T-cell (primary cell): ENCODE results near the gene CNTNAP4. TPM values are rescaled to one million over a fixed set of nuclear protein-coding genes. Genes with fewer than 3 reads are reported as not detected.

ENCODE experiments used
- ATAC-seq, 4 experiments: fragments of 200-7000 bp in 3 of 4; fragments of 150-1000 bp in 1 of 4; cut with Tn5 transposase; replicated peaks in 1 of 4; 1 replicate in 3 of 4; 2 replicates in 1 of 4; pipeline ENCODE4 v1.10.0; 2021; ENCODE audit warnings: moderate library complexity in 3 of 4, mild to moderate bottlenecking in 2 of 4, moderate number of reproducible peaks in 1 of 4
- CTCF ChIA-PET, 2 donors: fragments of 300-600 bp; sonication (Branson Sonifier 250); formaldehyde crosslinking; loops; one replicate each; lab custom pipeline; 2022; ENCODE audit warnings: antibody characterized with exemption in 2 of 2; lab: Charles Lee
- POLR2A ChIA-PET, 2 donors: fragments of 300-600 bp; sonication (Branson Sonifier 250); formaldehyde crosslinking; loops; one replicate each; lab custom pipeline; 2022; ENCODE audit warnings: antibody characterized with exemption in 2 of 2; lab: Charles Lee
- DNase-seq, 35 experiments: peaks; one replicate each; pipeline versions ENCODE4 v3.0.0 to v3.0.0-alpha.2; 2013 to 2023
- H3K27ac ChIP-seq: one replicate; pipeline ENCODE4 v1.5.1; 2013; ENCODE audit warnings: low read length
- H3K27me3 ChIP-seq, 2 experiments: replicated peaks in 1 of 2; 1 replicate in 1 of 2; 2 replicates in 1 of 2; pipeline versions ENCODE4 v1.6.1 to v1.7.0; 2013; ENCODE audit warnings: low read length in 1 of 2, mixed read lengths in 1 of 2; ENCODE audit not compliant: control insufficient read depth in 2 of 2, insufficient read depth in 2 of 2; ENCODE audit errors: extremely low read depth in 1 of 2
- H3K36me3 ChIP-seq, 2 donors: 1 replicate in 1 of 2; 2 replicates in 1 of 2; pipeline versions ENCODE4 v1.6.1 to v1.7.0; 2013; ENCODE audit warnings: low read length in 1 of 2; ENCODE audit not compliant: control insufficient read depth in 2 of 2, insufficient read depth in 1 of 2; ENCODE audit errors: extremely low read depth in 1 of 2
- H3K4me1 ChIP-seq, 2 experiments: 1 replicate in 1 of 2; 2 replicates in 1 of 2; pipeline versions ENCODE4 v1.6.1 to v1.7.0; 2013; ENCODE audit warnings: low read length in 2 of 2, mixed read lengths in 1 of 2; ENCODE audit not compliant: insufficient read depth in 2 of 2, control insufficient read depth in 1 of 2; ENCODE audit errors: extremely low read depth in 1 of 2
- H3K4me3 ChIP-seq, 2 donors: 1 replicate in 1 of 2; 2 replicates in 1 of 2; pipeline versions ENCODE4 v1.5.1 to v1.7.0; 2013; ENCODE audit warnings: mild to moderate bottlenecking in 2 of 2, low read length in 1 of 2, moderate library complexity in 1 of 2; ENCODE audit not compliant: control insufficient read depth in 1 of 2; ENCODE audit errors: extremely low read depth in 1 of 2
- H3K9me3 ChIP-seq: 2 replicates; pipeline ENCODE4 v1.7.0; 2013
- H3K27ac Mint-ChIP-seq, 2 donors: one replicate each; pipeline ENCODE4 v1.8.0; 2020 to 2021; ENCODE audit warnings: mild to moderate bottlenecking in 2 of 2, mixed read lengths in 2 of 2
- H3K27me3 Mint-ChIP-seq, 2 donors: one replicate each; pipeline ENCODE4 v1.8.0; 2021 to 2022; ENCODE audit warnings: mixed read lengths in 2 of 2
- H3K36me3 Mint-ChIP-seq: one replicate; pipeline ENCODE4 v1.8.0; 2021; ENCODE audit warnings: mixed read lengths
- H3K4me1 Mint-ChIP-seq, 3 donors: one replicate each; pipeline ENCODE4 v1.8.0; 2020 to 2022; ENCODE audit warnings: mixed read lengths in 3 of 3, mild to moderate bottlenecking in 1 of 3
- H3K4me3 Mint-ChIP-seq, 3 donors: one replicate each; pipeline ENCODE4 v1.8.0; 2020 to 2022; ENCODE audit warnings: mild to moderate bottlenecking in 3 of 3, mixed read lengths in 3 of 3, moderate library complexity in 3 of 3
- H3K9me3 Mint-ChIP-seq, 3 donors: one replicate each; pipeline ENCODE4 v1.8.0; 2020 to 2022; ENCODE audit warnings: mixed read lengths in 3 of 3
- WGBS: methylation state at CpG from one replicate; pipeline ENCODE4 v1.1.5; 2013; ENCODE audit warnings: missing lambda C conversion rate; ENCODE audit not compliant: insufficient coverage; 5-methylcytosine and 5-hydroxymethylcytosine counted together
- total RNA-seq, 35 experiments: library from RNA in 6 of 35; stranded (reverse) in 6 of 35; fragments of 120-200 nt in 1 of 35; gene quantifications; one replicate each; pipeline versions ENCODE4 v1.2.1 to v1.2.4 and lab custom pipeline; 2013 to 2026

The CNTNAP4 gene
- total RNA-seq, 5 donors from 2014 or later (not counting 1 experiment from before 2014, with no cell fraction given), result not detected

GRCh38 chr16:76378020-76378419 lies 100.8 kb downstream of the CNTNAP4 start:
- ATAC-seq (no peak), DNase-seq (no peak)
- H3K36me3 Mint-ChIP-seq, result no peaks in the 10 kb centered on the region
- Histone ChIP-seq H3K27ac (no peak overlapping the region), H3K9me3 (no peaks in the 10 kb centered on the region), H3K4me1 (no peaks in the 10 kb centered on the region), H3K27me3 (no peaks in the 10 kb centered on the region), H3K4me3 (no peak overlapping the region), H3K36me3 (no peaks in the 10 kb centered on the region)
- ChIA-PET CTCF (interaction anchor here in 1 of 2 donors (0.7 kb wide), 1 partner anchor 168 kb away, joined by 3 read pairs; no protein-coding TSS in a partner anchor), POLR2A (no interaction called here)
- H3K4me1 Mint-ChIP-seq, result no peaks in the 10 kb centered on the region
- H3K9me3 Mint-ChIP-seq, result peaks cover 7 to 15% (median 9%) of the 10 kb centered on the region in 3 donors
- H3K4me3 Mint-ChIP-seq, result no peak overlapping the region
- H3K27ac Mint-ChIP-seq, result no peak overlapping the region
- H3K27me3 Mint-ChIP-seq, result no peaks in the 10 kb centered on the region
- whole genome bisulfite sequencing, result 82% methylated on average over 2 of the region's 3 CpGs

DNA sequence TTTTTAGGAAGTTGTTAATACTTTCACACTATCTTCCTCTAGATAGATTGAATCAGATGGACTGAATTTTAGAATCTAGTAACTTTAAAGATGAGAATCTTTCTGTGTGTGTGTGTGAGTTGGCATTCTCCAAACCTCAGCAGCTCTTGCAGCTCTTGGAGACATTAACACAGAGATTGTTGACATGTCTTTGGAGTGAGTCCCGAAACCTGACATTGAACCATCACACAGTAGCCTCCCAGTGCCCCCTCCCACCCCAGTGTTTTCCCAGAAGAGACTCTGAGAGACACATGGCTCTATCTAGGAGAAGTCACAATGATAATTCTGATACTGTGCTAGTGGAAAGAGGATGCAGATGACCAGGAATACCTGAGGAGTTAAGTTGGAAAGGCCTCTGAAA lies 103.9 kb downstream of the CNTNAP4 start:
- no peaks in the 10 kb centered on the region for H3K4me1 Mint-ChIP-seq
- Histone ChIP-seq H3K27ac (no peak overlapping the region), H3K9me3 (no peaks in the 10 kb centered on the region), H3K4me3 (no peak overlapping the region), H3K4me1 (no peaks in the 10 kb centered on the region), H3K36me3 (no peaks in the 10 kb centered on the region), H3K27me3 (no peaks in the 10 kb centered on the region)
- ChIA-PET POLR2A (no interaction called here), CTCF (no interaction called here)
- no CpG with 5 or more reads among the region's 1 CpG for WGBS
- DNase-seq (no peak), ATAC-seq (no peak)
- no peak overlapping the region for H3K27ac Mint-ChIP-seq
- H3K4me3 Mint-ChIP-seq, result no peak overlapping the region
- no peaks in the 10 kb centered on the region for H3K27me3 Mint-ChIP-seq
- peaks cover 4 to 11% (median 6%) of the 10 kb centered on the region in 3 donors for H3K9me3 Mint-ChIP-seq
- H3K36me3 Mint-ChIP-seq, result no peaks in the 10 kb centered on the region

DNA sequence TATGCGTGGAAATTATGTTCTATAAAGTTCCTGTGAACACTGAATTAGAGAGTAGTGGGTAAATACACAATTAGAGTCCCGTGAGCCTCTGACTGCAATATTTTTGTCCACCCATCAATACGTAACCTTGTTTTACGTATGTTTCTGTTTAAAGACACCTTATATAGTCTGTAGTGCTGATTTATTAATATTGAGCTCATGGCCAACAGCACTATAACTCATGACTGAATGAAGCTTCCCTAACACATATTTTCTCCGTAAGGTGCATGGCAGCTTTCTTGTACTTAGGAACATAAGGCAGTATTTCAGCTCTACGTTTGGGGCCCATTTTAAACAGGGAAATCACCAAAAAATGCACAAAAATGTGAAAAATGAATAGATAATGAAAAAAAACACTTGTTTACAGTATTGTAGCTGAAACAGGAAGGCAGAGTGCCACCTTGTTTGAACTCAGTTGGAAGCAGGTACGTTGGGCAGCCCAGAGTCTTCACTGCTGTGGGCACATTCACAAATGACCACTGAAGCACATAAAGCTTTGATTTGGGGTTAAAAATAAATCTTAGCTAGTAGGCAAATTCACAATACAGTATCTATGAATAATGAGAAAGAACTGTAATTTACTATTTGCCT lies 108.5 kb downstream of the CNTNAP4 start:
- H3K36me3 Mint-ChIP-seq, result no peaks in the 10 kb centered on the region
- Histone ChIP-seq H3K27ac (no peak overlapping the region), H3K9me3 (no peaks in the 10 kb centered on the region), H3K4me3 (no peak overlapping the region), H3K27me3 (no peaks in the 10 kb centered on the region), H3K4me1 (no peaks in the 10 kb centered on the region), H3K36me3 (no peaks in the 10 kb centered on the region)
- peaks cover 0 to 5% (median 0%) of the 10 kb centered on the region in 3 donors for H3K9me3 Mint-ChIP-seq
- H3K4me1 Mint-ChIP-seq, result no peaks in the 10 kb centered on the region
- ChIA-PET POLR2A (no interaction called here), CTCF (no interaction called here)
- ATAC-seq (no peak), DNase-seq (no peak)
- no peak overlapping the region for H3K27ac Mint-ChIP-seq
- H3K4me3 Mint-ChIP-seq, result no peak overlapping the region
- 60% methylated on average over 1 of the region's 7 CpGs for WGBS
- no peaks in the 10 kb centered on the region for H3K27me3 Mint-ChIP-seq

DNA sequence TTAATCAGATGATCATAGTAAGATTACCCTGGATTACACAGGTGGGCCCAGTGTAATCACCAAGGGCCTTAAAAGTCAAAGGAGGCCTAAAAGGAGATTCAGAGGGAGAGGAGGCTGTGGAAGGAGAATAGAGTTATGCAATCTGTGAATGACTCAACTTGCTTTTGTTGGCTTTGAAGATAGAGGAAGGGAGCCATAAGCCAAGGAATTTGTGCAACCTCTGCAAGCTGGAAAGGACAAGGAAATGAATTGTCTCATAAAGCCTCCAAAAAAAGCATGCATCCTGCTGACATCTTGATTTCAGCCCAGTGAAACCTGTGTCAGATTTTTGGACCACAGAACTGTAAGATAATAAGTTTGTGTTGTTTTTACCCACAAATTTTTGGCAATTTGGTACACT lies 109.6 kb downstream of the CNTNAP4 start:
- Mint-ChIP-seq H3K4me3 (no peak overlapping the region), H3K4me1 (no peaks in the 10 kb centered on the region), H3K9me3 (peaks cover 0 to 5% (median 0%) of the 10 kb centered on the region in 3 donors), H3K27ac (no peak overlapping the region), H3K27me3 (no peaks in the 10 kb centered on the region), H3K36me3 (no peaks in the 10 kb centered on the region)
- H3K4me1 ChIP-seq, result no peaks in the 10 kb centered on the region
- H3K4me3 ChIP-seq, result no peak overlapping the region
- no peaks in the 10 kb centered on the region for H3K36me3 ChIP-seq
- H3K27ac ChIP-seq, result no peak overlapping the region
- CTCF ChIA-PET, result no interaction called here
- no peaks in the 10 kb centered on the region for H3K9me3 ChIP-seq
- POLR2A ChIA-PET, result no interaction called here
- ATAC-seq, result no peak
- no peaks in the 10 kb centered on the region for H3K27me3 ChIP-seq
- DNase-seq, result no peak

GRCh38 chr16:76387994-76388393 lies 110.8 kb downstream of the CNTNAP4 start:
- POLR2A ChIA-PET, result no interaction called here
- Mint-ChIP-seq H3K4me3 (no peak overlapping the region), H3K27ac (no peak overlapping the region), H3K9me3 (peaks cover 0 to 6% (median 0%) of the 10 kb centered on the region in 3 donors), H3K4me1 (no peaks in the 10 kb centered on the region), H3K27me3 (no peaks in the 10 kb centered on the region), H3K36me3 (no peaks in the 10 kb centered on the region)
- DNase-seq, result no peak
- H3K27ac ChIP-seq, result no peak overlapping the region
- H3K4me1 ChIP-seq, result no peaks in the 10 kb centered on the region
- CTCF ChIA-PET, result no interaction called here
- no peak for ATAC-seq
- H3K27me3 ChIP-seq, result no peaks in the 10 kb centered on the region
- no peak overlapping the region for H3K4me3 ChIP-seq
- WGBS, result 0% methylated on average over 1 of the region's 2 CpGs
- no peaks in the 10 kb centered on the region for H3K36me3 ChIP-seq
- no peaks in the 10 kb centered on the region for H3K9me3 ChIP-seq

- no peak overlapping the region for H3K4me3 ChIP-seq
- no peak overlapping the region for H3K27ac Mint-ChIP-seq
- no peak overlapping the region for H3K27ac ChIP-seq
- no peaks in the 10 kb centered on the region for H3K4me1 ChIP-seq
- H3K36me3 Mint-ChIP-seq, result no peaks in the 10 kb centered on the region
- H3K27me3 Mint-ChIP-seq, result no peaks in the 10 kb centered on the region
- H3K4me3 Mint-ChIP-seq, result no peak overlapping the region
- ChIA-PET CTCF (no interaction called here), POLR2A (no interaction called here)
- DNase-seq, result no peak
- 79% methylated on average over 3 of the region's 6 CpGs for WGBS
- H3K27me3 ChIP-seq, result no peaks in the 10 kb centered on the region
- no peaks in the 10 kb centered on the region for H3K36me3 ChIP-seq
- no peaks in the 10 kb centered on the region for H3K4me1 Mint-ChIP-seq
- no peaks in the 10 kb centered on the region for H3K9me3 ChIP-seq
- no peak for ATAC-seq
- peaks cover 0 to 11% (median 2%) of the 10 kb centered on the region in 3 donors for H3K9me3 Mint-ChIP-seq
Observed at GRCh38 chr16:76389126-76389525, 111.9 kb downstream of the CNTNAP4 start.

GRCh38 chr16:76390476-76390875 lies 113.3 kb downstream of the CNTNAP4 start:
- H3K4me1 Mint-ChIP-seq, result no peaks in the 10 kb centered on the region
- ChIA-PET CTCF (no interaction called here), POLR2A (no interaction called here)
- Histone ChIP-seq H3K27ac (no peak overlapping the region), H3K27me3 (no peaks in the 10 kb centered on the region), H3K4me3 (no peak overlapping the region), H3K4me1 (no peaks in the 10 kb centered on the region), H3K36me3 (no peaks in the 10 kb centered on the region), H3K9me3 (no peaks in the 10 kb centered on the region)
- H3K27ac Mint-ChIP-seq, result no peak overlapping the region
- ATAC-seq (no peak), DNase-seq (no peak)
- 67% methylated on average over 1 of the region's 1 CpG for WGBS
- no peak overlapping the region for H3K4me3 Mint-ChIP-seq
- peaks cover 0 to 11% (median 3%) of the 10 kb centered on the region in 3 donors for H3K9me3 Mint-ChIP-seq
- no peaks in the 10 kb centered on the region for H3K27me3 Mint-ChIP-seq
- no peaks in the 10 kb centered on the region for H3K36me3 Mint-ChIP-seq
